ENCODE data around the gene STX18. TPM values are rescaled to one million over a fixed set of nuclear protein-coding genes. Genes with fewer than 3 reads are reported as not detected.

STX18 gene
- total RNA-seq, 6 experiments from 2014 or later = 11.7 to 18.4 (median 15.8) TPM

GRCh38 chr4:4496592-4497372 is 45.1 kb downstream of the STX18 start:
- no peak overlapping the region for H3K27ac ChIP-seq
- TF ChIP-seq POLR2A (IDR thresholded peaks at IDR 0.05) (no peak), CTCF (IDR thresholded peaks at IDR 0.05) (no peak)
- WGBS (ENCODE audit: insufficient coverage, low coverage, low lambda C conversion rate, missing lambda C conversion rate) = 67% methylated on average over 2 of the region's 9 CpGs
- H3K27me3 ChIP-seq = no peaks in the 10 kb centered on the region
- H3K4me1 ChIP-seq = peaks cover 0 to 34% (median 10%) of the 10 kb centered on the region in 4 donors
- H3K4me3 ChIP-seq = no peak overlapping the region
- no peaks in the 10 kb centered on the region for H3K36me3 ChIP-seq
- intact Hi-C loops (cut with DNase I) = no loop called here
- DNase-seq (no peak), ATAC-seq (peak in 2 of 4 donors; percentile 7 to 41)
- no peaks in the 10 kb centered on the region for H3K9me3 ChIP-seq

GRCh38 chr4:4494882-4495281 is 47.0 kb downstream of the STX18 start:
- ATAC-seq (peak in 1 of 4 donors; percentile 19), DNase-seq (no peak)
- Histone ChIP-seq H3K4me1 (peaks cover 0 to 44% (median 9%) of the 10 kb centered on the region in 4 donors), H3K36me3 (no peaks in the 10 kb centered on the region), H3K27me3 (no peaks in the 10 kb centered on the region), H3K27ac (no peak overlapping the region), H3K9me3 (no peaks in the 10 kb centered on the region), H3K4me3 (no peak overlapping the region)
- intact Hi-C loops (cut with DNase I) = no loop called here
- TF ChIP-seq CTCF (IDR thresholded peaks at IDR 0.05) (no peak), POLR2A (IDR thresholded peaks at IDR 0.05) (no peak)

- no peak overlapping the region for H3K4me3 ChIP-seq
- no peak for TF ChIP-seq POLR2A (IDR thresholded peaks at IDR 0.05)
- no peak for TF ChIP-seq CTCF (IDR thresholded peaks at IDR 0.05)
- intact Hi-C loops (cut with DNase I) = no loop called here
- no peaks in the 10 kb centered on the region for H3K27me3 ChIP-seq
- no peaks in the 10 kb centered on the region for H3K36me3 ChIP-seq
- DNase-seq (no peak), ATAC-seq (peak in 2 of 4 donors; percentile 5 to 21)
- no peaks in the 10 kb centered on the region for H3K9me3 ChIP-seq
- peak overlapping the region in 1 of 3 donors; percentile 14 for H3K27ac ChIP-seq
- peaks cover 0 to 45% (median 6%) of the 10 kb centered on the region in 4 donors for H3K4me1 ChIP-seq
- 22% methylated on average over 6 of the region's 6 CpGs for WGBS (ENCODE audit: insufficient coverage, low coverage, low lambda C conversion rate, missing lambda C conversion rate)
These were observed 49.5 kb downstream of the STX18 start for GRCh38 chr4:4492161-4492847.

GRCh38 chr4:4491396-4491893 is 50.4 kb downstream of the STX18 start:
- TF ChIP-seq POLR2A (IDR thresholded peaks at IDR 0.05) (no peak), CTCF (IDR thresholded peaks at IDR 0.05) (no peak)
- no peak overlapping the region for H3K4me3 ChIP-seq
- no peak for ATAC-seq
- H3K36me3 ChIP-seq = no peaks in the 10 kb centered on the region
- 48% methylated on average over 8 of the region's 8 CpGs for WGBS (ENCODE audit: insufficient coverage, low coverage, low lambda C conversion rate, missing lambda C conversion rate)
- H3K4me1 ChIP-seq = peaks cover 0 to 51% (median 7%) of the 10 kb centered on the region in 4 donors
- intact Hi-C loops (cut with DNase I) = no loop called here
- DNase-seq = no peak
- no peak overlapping the region for H3K27ac ChIP-seq
- no peaks in the 10 kb centered on the region for H3K27me3 ChIP-seq
- no peaks in the 10 kb centered on the region for H3K9me3 ChIP-seq

Data from right lobe of liver (tissue), 6 donors.